ENCODE results near the gene TPRG1. TPM values are rescaled to one million over a fixed set of nuclear protein-coding genes. Genes with fewer than 3 reads are reported as not detected.

Gene TPRG1
- total RNA-seq, 4 donors from 2014 or later, result 2.8 to 4.3 (median 3.1) TPM

DNA sequence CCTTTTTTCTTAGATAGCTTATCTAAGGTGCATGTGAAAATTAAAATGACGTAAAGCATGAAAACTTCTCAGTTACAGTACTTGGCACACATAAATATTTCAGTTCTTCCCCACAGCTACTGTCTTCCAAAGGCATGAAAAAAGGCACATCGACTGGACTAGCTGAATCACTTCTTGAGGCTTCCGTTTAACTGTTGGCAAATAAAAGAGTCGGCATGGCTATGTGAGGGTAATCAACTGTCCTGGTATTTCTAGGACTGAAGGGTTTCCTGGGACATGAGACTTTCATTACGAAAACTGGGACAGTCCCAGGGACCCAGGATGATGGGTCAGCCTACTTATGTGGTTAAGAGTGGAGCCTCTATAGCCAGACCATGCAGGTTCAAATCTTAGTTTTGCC lies 168.2 kb downstream of the TPRG1 start:
- no peaks in the 10 kb centered on the region for H3K36me3 ChIP-seq
- H3K4me3 ChIP-seq, result no peak overlapping the region
- H3K27me3 ChIP-seq, result no peaks in the 10 kb centered on the region
- peaks cover 0 to 9% (median 0%) of the 10 kb centered on the region in 4 donors for H3K4me1 ChIP-seq
- 91% methylated on average over 5 of the region's 5 CpGs for WGBS
- intact Hi-C loops (cut with DNase I), result no loop called here
- H3K27ac ChIP-seq (replicated peaks in 1 of 4), result no peak overlapping the region
- no peaks in the 10 kb centered on the region for H3K9me3 ChIP-seq
- no peak for DNase-seq (ENCODE audit: extremely low spot score)
- no peak for TF ChIP-seq POLR2AphosphoS5 (IDR thresholded peaks at IDR 0.05)
- TF ChIP-seq, protein P1, sequence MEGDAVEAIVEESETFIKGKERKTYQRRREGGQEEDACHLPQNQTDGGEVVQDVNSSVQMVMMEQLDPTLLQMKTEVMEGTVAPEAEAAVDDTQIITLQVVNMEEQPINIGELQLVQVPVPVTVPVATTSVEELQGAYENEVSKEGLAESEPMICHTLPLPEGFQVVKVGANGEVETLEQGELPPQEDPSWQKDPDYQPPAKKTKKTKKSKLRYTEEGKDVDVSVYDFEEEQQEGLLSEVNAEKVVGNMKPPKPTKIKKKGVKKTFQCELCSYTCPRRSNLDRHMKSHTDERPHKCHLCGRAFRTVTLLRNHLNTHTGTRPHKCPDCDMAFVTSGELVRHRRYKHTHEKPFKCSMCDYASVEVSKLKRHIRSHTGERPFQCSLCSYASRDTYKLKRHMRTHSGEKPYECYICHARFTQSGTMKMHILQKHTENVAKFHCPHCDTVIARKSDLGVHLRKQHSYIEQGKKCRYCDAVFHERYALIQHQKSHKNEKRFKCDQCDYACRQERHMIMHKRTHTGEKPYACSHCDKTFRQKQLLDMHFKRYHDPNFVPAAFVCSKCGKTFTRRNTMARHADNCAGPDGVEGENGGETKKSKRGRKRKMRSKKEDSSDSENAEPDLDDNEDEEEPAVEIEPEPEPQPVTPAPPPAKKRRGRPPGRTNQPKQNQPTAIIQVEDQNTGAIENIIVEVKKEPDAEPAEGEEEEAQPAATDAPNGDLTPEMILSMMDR (IDR thresholded peaks at IDR 0.05), result no peak
- TF ChIP-seq POLR2A (IDR thresholded peaks at IDR 0.05; ENCODE audit: low read depth), result no peak
- no peak for TF ChIP-seq EP300 (IDR thresholded peaks at IDR 0.05)

DNA sequence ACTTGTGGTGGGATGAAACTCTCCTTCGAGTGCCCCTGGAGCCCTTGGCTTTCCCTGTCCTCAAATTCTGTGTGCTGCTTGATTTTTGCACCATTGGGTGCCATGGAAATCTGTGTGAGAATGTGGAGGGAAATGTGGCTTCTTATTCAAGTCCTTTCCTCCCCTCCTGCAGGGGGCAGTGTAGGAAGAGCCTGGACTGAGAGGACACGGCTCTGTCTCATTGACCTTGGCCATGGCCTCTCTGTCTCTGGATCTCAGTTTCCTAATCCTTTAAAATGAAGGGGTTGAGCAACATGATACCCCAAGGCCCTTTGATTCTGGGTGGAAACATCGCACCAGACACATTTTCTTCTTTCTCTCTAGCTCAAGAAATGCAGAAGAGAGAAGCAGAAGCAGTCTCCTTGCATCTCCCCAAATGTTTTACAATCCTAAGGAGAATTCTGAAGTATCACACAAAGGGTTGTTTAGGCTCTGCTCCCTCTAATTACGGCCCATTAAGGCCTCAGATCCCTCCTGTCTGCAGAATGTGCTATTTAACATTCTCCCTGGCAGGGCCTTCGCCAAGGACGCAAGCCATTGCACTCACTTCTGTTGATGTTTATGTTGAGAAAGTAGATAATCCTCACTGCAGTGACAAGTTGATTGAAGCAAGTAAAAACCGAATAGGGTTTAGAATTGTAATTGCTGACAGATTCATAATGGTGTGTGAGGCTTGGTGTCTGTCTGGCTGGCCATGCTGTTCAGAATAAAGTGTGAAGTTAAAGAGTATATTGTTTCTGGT lies 169.1 kb downstream of the TPRG1 start:
- WGBS, result 66% methylated on average over 7 of the region's 7 CpGs
- TF ChIP-seq EP300 (IDR thresholded peaks at IDR 0.05) (no peak), POLR2A (IDR thresholded peaks at IDR 0.05; ENCODE audit: low read depth) (no peak), POLR2AphosphoS5 (IDR thresholded peaks at IDR 0.05) (no peak)
- TF ChIP-seq, protein P1 (IDR thresholded peaks at IDR 0.05), result no peak
- H3K4me1 ChIP-seq, result peaks cover 0 to 8% (median 0%) of the 10 kb centered on the region in 4 donors
- DNase-seq (ENCODE audit: extremely low spot score), result no peak
- no peaks in the 10 kb centered on the region for H3K36me3 ChIP-seq
- H3K4me3 ChIP-seq, result no peak overlapping the region
- intact Hi-C loops (cut with DNase I), result no loop called here
- H3K27me3 ChIP-seq, result no peaks in the 10 kb centered on the region
- no peak overlapping the region for H3K27ac ChIP-seq (replicated peaks in 1 of 4)
- no peaks in the 10 kb centered on the region for H3K9me3 ChIP-seq

DNA sequence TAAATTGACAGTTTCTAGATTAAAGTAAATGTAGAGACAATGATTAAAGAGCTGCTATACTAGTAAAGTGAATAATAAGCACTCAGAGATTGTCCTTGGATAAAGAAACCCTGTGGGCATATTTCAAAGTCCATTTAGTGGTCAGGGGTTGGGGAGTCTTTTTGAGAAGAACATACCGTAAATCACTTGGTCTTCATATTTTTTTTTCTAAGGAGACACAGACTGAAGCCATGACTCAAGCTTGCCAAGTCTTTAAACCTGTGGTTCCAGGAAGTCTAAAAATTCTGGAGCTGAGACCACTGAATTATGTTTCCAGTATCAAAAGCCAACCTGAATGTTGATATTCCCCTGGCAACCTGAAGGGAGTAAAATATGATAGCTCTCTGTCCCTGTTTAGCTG lies 171.0 kb downstream of the TPRG1 start:
- Histone ChIP-seq H3K27ac (replicated peaks in 1 of 4) (no peak overlapping the region), H3K36me3 (no peaks in the 10 kb centered on the region), H3K27me3 (no peaks in the 10 kb centered on the region), H3K4me3 (no peak overlapping the region), H3K4me1 (peaks cover 0 to 8% (median 0%) of the 10 kb centered on the region in 4 donors), H3K9me3 (no peaks in the 10 kb centered on the region)
- TF ChIP-seq POLR2A (IDR thresholded peaks at IDR 0.05; ENCODE audit: low read depth) (no peak), EP300 (IDR thresholded peaks at IDR 0.05) (no peak), POLR2AphosphoS5 (IDR thresholded peaks at IDR 0.05) (no peak)
- WGBS, result 89% methylated on average over 1 of the region's 1 CpG
- intact Hi-C loops (cut with DNase I), result no loop called here
- no peak for DNase-seq (ENCODE audit: extremely low spot score)

DNA sequence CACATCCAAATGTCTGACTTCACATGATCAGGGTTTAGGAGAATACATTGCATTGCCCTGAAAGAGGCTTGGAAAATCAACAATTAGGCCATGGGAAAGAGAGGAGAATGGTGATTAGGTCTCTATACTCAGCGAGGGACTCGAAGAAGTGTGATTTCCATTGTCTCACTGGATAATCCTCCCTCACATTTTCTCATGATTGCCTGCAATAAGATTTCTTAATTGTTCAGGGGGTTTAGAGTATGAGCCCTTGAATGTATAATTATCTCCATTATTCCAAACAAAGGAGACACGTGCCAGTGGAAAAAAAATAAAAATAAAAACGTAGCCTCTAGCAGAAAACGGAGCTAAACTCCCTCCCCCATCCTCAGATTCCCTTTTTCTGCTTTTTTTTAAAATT lies 173.2 kb downstream of the TPRG1 start:
- TF ChIP-seq, protein P1 (IDR thresholded peaks at IDR 0.05), result no peak
- TF ChIP-seq EP300 (IDR thresholded peaks at IDR 0.05) (no peak), POLR2AphosphoS5 (IDR thresholded peaks at IDR 0.05) (no peak), POLR2A (IDR thresholded peaks at IDR 0.05; ENCODE audit: low read depth) (no peak)
- no peak overlapping the region for H3K4me3 ChIP-seq
- H3K4me1 ChIP-seq, result peaks cover 0 to 8% (median 0%) of the 10 kb centered on the region in 4 donors
- no peak overlapping the region for H3K27ac ChIP-seq (replicated peaks in 1 of 4)
- H3K27me3 ChIP-seq, result no peaks in the 10 kb centered on the region
- no peaks in the 10 kb centered on the region for H3K9me3 ChIP-seq
- no peak for DNase-seq (ENCODE audit: extremely low spot score)
- 80% methylated on average over 5 of the region's 5 CpGs for WGBS
- H3K36me3 ChIP-seq, result no peaks in the 10 kb centered on the region
- intact Hi-C loops (cut with DNase I), result no loop called here

DNA sequence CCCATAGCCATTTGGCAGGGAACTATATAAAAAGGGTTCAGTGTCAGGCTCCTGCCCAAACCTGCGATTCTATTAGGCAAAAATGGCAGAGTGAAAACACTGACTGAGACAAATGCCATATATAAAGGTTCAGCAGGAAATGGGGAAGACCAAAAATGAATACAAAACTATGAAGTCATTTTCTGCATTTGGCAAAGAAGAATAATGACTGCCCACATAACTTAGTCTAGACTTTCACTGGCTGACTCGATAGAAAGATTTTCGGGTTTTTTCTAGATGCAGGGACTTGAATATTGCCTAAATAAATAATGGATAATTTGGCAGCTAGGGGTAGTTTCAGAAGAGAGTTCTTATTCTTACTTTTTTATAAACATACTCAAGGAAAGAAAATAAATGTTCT lies 178.0 kb downstream of the TPRG1 start:
- Histone ChIP-seq H3K27me3 (no peaks in the 10 kb centered on the region), H3K27ac (replicated peaks in 1 of 4) (no peak overlapping the region), H3K4me1 (no peaks in the 10 kb centered on the region), H3K36me3 (no peaks in the 10 kb centered on the region), H3K4me3 (no peak overlapping the region), H3K9me3 (no peaks in the 10 kb centered on the region)
- WGBS, result 36% methylated on average over 3 of the region's 3 CpGs
- intact Hi-C loops (cut with DNase I), result no loop called here
- TF ChIP-seq, protein P1 (IDR thresholded peaks at IDR 0.05), result no peak
- TF ChIP-seq POLR2AphosphoS5 (IDR thresholded peaks at IDR 0.05) (no peak), POLR2A (IDR thresholded peaks at IDR 0.05; ENCODE audit: low read depth) (no peak), EP300 (IDR thresholded peaks at IDR 0.05) (no peak)
- no peak for DNase-seq (ENCODE audit: extremely low spot score)
